ENCODE results near the gene CNTNAP2.

Gene CNTNAP2

DNA sequence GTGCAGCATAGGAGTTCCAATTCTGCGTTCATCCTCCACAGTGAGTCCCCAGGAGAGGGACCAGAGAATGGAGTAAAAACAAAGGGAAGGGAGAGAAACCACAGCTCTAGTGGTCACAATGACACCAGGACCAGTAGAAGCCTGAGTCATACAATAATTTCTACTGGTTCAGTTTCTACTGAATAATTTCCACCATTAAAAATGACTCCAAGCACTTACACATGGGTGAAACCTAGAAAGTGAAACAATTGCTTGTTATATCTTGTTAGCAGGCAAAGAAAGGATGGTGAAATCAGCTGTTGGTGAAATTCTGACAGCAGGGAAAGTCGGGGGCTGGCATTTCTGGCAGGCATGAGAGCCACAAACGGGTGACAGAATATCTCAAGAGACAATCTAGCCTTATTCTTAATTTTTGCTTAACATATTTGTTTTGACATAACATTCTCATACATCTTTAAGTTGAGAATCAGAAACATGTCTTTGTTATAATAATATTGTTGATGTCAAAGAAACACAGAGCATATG, 1408.2 kb downstream of the CNTNAP2 start:
- H3K4me1 ChIP-seq: no peaks in the 10 kb centered on the region
- H3K4me3 ChIP-seq: no peak overlapping the region
- no peaks in the 10 kb centered on the region for H3K27me3 ChIP-seq
- H3K9me3 ChIP-seq: no peaks in the 10 kb centered on the region
- H3K36me3 ChIP-seq: no peaks in the 10 kb centered on the region
- no peak overlapping the region for H3K9ac ChIP-seq
- H3K4me2 ChIP-seq: no peak overlapping the region
- no peaks in the 10 kb centered on the region for H4K20me1 ChIP-seq
- H3K27ac ChIP-seq: no peak overlapping the region
- no peak for TF ChIP-seq Cebpa-rat (IDR thresholded peaks at IDR 0.05)

DNA sequence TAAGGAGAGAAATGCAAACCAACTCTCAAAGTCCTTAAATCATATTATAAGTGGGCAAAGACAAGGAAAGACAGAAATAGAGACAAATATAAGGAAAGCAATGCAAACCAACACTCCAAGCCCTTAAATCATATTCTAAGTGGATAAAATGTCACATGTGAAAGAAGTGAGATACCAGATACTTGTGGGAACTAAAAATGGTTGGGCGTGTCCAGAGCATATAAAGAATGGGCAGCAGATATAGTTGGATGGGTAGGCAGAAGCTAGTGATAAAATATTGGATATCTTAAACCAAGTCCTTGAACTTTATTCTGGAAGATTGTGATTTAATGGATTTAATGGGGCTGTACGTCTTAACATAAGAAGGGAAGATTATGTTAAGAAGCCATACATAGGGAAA, 1408.7 kb downstream of the CNTNAP2 start:
- Histone ChIP-seq H3K4me2 (no peak overlapping the region), H3K27ac (no peak overlapping the region), H3K36me3 (no peaks in the 10 kb centered on the region), H3K9me3 (no peaks in the 10 kb centered on the region), H4K20me1 (no peaks in the 10 kb centered on the region), H3K9ac (no peak overlapping the region), H3K4me3 (no peak overlapping the region), H3K4me1 (no peaks in the 10 kb centered on the region), H3K27me3 (no peaks in the 10 kb centered on the region)
- TF ChIP-seq Cebpa-rat (IDR thresholded peaks at IDR 0.05): no peak

DNA sequence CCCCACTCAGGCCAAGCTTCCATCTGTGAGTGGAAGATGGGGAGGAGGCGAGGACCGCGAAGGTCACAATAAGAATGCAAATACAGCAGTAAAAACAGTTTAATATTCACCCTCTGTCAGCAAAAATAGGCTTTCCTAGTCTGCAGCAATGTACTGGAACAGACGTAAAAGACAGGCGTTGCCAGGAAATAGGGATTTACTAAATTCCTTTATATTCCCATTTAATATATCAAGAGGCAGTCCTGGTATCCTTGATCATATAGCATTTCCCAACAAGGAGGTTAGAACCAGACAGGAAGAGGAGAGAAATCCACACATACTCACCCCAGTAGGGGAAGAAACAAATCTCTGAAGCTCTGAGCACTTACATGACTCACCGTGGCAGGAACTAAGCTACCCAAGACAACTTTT, 1419.1 kb downstream of the CNTNAP2 start:
- no peaks in the 10 kb centered on the region for H3K27me3 ChIP-seq
- H4K20me1 ChIP-seq: no peaks in the 10 kb centered on the region
- H3K4me2 ChIP-seq: no peak overlapping the region
- TF ChIP-seq Cebpa-rat (IDR thresholded peaks at IDR 0.05): no peak
- no peak overlapping the region for H3K27ac ChIP-seq
- no peak overlapping the region for H3K4me3 ChIP-seq
- H3K4me1 ChIP-seq: no peaks in the 10 kb centered on the region
- no peaks in the 10 kb centered on the region for H3K36me3 ChIP-seq
- H3K9me3 ChIP-seq: no peaks in the 10 kb centered on the region
- no peak overlapping the region for H3K9ac ChIP-seq

DNA sequence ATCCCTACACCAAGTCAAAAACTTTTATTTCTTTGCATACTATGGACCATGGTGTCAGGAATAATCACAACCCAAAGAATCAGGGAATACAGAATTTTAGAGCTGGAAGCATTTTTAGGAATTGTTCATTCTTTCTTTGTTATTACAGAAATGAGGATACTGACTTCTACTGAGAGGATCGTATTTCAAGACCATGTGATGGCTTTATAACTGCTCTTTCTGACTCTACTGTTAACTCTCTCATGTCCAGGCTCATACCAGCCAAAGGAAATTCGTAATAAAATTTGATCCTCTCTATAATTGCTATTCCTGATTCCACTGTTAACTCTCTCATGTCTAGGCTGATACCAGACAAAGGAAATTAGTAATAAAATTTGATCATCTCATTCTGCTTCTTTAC, 1423.1 kb downstream of the CNTNAP2 start:
- TF ChIP-seq Cebpa-rat (IDR thresholded peaks at IDR 0.05): no peak
- H3K4me3 ChIP-seq: no peak overlapping the region
- H3K4me1 ChIP-seq: no peaks in the 10 kb centered on the region
- H3K27me3 ChIP-seq: no peaks in the 10 kb centered on the region
- no peak overlapping the region for H3K9ac ChIP-seq
- no peak overlapping the region for H3K27ac ChIP-seq
- H3K36me3 ChIP-seq: no peaks in the 10 kb centered on the region
- peaks cover 20% of the 10 kb centered on the region for H3K9me3 ChIP-seq
- no peak overlapping the region for H3K4me2 ChIP-seq
- H4K20me1 ChIP-seq: no peaks in the 10 kb centered on the region

DNA sequence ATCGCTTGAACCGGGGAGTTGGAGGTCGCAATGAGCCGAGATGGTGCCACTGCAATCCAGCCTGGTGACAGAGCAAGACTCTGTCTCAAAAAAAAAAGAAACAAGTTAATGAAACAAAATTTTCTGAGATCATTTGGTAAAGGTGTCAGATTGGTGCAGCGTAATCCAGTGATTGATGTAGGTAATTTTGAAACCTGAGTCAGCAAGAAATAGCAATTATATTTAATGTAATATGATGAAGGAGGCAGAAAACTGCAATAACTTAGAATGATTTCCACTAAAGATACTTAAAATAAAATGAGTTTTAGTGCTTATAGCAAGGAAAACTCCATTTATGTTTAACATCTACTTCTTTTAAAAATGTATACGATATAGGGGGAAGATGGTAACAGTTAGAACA, 1424.1 kb downstream of the CNTNAP2 start:
- Histone ChIP-seq H3K9ac (no peak overlapping the region), H4K20me1 (no peaks in the 10 kb centered on the region), H3K4me3 (no peak overlapping the region), H3K27me3 (no peaks in the 10 kb centered on the region), H3K9me3 (peaks cover 20% of the 10 kb centered on the region), H3K4me2 (no peak overlapping the region), H3K27ac (no peak overlapping the region), H3K36me3 (no peaks in the 10 kb centered on the region), H3K4me1 (no peaks in the 10 kb centered on the region)
- no peak for TF ChIP-seq Cebpa-rat (IDR thresholded peaks at IDR 0.05)

DNA sequence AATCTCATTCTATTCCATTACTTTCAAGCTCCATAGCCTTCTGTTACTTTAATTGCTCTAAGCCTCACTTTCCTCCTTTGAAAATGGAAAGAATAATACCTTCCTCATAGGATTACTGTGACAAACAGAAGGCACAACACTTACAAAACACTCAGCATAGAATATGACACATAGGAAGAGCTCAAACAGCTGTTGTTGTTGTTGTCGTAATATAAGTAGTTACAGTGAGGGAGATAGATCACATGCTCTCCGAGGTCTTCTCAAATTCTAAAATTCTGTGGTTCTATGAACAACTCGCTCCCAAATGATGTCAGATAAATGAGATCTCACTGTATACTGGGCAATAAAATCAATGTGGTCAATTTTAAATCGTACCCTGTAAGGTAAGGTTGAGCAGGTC, 1424.7 kb downstream of the CNTNAP2 start:
- Histone ChIP-seq H4K20me1 (no peaks in the 10 kb centered on the region), H3K36me3 (no peaks in the 10 kb centered on the region), H3K9ac (no peak overlapping the region), H3K4me2 (no peak overlapping the region), H3K27ac (no peak overlapping the region), H3K4me3 (no peak overlapping the region), H3K27me3 (no peaks in the 10 kb centered on the region), H3K4me1 (no peaks in the 10 kb centered on the region), H3K9me3 (peaks cover 20% of the 10 kb centered on the region)
- TF ChIP-seq Cebpa-rat (IDR thresholded peaks at IDR 0.05): no peak

DNA sequence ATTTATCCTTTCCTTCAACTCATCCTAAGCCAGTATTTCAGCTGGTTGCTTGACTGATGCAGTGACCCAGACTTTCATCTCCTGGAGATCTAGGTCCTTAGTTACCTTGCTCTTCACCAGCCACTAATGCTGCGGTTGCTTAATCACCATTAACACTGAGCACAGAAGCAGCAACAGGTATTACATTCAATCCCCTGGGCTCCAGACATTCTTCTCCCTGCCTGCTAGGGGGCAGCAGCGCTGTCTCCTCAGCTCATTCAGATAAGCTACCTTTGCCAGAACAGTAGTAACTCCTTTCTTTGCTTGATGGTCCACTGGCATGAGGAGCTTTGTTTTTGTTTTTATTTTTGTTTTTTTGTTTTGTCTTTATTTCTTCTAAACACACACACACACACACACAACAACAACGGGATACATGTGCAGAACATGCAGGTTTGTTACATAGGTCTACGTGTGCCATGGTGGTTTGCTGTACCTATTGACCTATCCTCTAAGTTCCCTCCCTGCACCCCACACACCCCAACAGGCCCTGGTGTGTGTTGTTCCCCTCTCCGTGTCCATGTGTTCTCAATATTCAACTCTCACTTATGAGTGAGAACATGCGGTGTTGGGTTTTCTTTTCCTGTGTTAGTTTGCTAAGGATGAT, 1430.8 kb downstream of the CNTNAP2 start:
- Histone ChIP-seq H3K4me3 (no peak overlapping the region), H3K4me2 (no peak overlapping the region), H4K20me1 (no peaks in the 10 kb centered on the region), H3K9me3 (peaks cover 15% of the 10 kb centered on the region), H3K4me1 (no peaks in the 10 kb centered on the region), H3K27me3 (no peaks in the 10 kb centered on the region), H3K36me3 (no peaks in the 10 kb centered on the region), H3K27ac (no peak overlapping the region), H3K9ac (no peak overlapping the region)
- no peak for TF ChIP-seq Cebpa-rat (IDR thresholded peaks at IDR 0.05)

DNA sequence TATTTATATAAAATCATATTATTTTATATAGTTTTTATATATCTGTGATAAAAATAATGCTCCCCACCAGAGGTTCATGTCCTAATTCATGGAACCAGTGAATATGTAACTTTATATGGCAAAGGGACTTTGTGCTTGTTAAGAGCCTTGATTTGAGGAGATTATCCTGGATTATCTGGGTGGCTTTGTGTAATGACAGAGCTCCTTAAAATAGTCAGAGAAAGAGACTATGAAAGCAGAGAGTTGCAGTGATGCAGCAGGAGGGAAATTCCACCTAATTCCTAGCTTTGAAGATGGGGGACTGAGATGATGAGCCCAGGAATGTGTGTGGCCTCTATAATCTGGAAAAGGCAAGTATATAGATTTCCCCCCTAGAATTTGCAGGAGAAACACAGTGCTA, 1439.7 kb downstream of the CNTNAP2 start:
- Histone ChIP-seq H3K27ac (no peak overlapping the region), H3K4me1 (no peaks in the 10 kb centered on the region), H3K9ac (no peak overlapping the region), H3K4me3 (no peak overlapping the region), H3K27me3 (no peaks in the 10 kb centered on the region), H3K9me3 (no peaks in the 10 kb centered on the region), H3K36me3 (no peaks in the 10 kb centered on the region), H4K20me1 (no peaks in the 10 kb centered on the region), H3K4me2 (no peak overlapping the region)
- no peak for TF ChIP-seq Cebpa-rat (IDR thresholded peaks at IDR 0.05)

DNA sequence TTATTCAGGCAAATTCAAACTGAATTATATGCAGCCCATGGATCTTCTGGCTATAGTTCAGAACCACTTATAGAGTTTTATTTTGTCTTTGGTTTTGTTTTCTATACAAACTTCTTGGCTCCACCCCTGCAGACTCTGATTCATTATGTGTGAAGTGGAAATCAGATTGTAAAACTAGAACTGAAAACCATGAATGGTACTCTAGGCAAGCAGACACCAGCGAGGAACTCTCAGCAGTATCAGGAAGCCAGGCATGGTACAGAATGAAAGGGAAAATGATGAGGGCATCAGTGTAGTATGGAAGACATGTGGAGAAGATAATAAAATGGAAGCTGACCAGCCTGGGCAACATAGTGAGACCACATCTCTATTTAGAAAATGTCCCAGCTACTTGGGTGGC, 1447.1 kb downstream of the CNTNAP2 start:
- Histone ChIP-seq H3K36me3 (no peaks in the 10 kb centered on the region), H3K27me3 (no peaks in the 10 kb centered on the region), H3K27ac (no peak overlapping the region), H3K4me1 (no peaks in the 10 kb centered on the region), H3K9me3 (no peaks in the 10 kb centered on the region), H3K9ac (no peak overlapping the region), H3K4me3 (no peak overlapping the region), H3K4me2 (no peak overlapping the region), H4K20me1 (no peaks in the 10 kb centered on the region)
- no peak for TF ChIP-seq Cebpa-rat (IDR thresholded peaks at IDR 0.05)

DNA sequence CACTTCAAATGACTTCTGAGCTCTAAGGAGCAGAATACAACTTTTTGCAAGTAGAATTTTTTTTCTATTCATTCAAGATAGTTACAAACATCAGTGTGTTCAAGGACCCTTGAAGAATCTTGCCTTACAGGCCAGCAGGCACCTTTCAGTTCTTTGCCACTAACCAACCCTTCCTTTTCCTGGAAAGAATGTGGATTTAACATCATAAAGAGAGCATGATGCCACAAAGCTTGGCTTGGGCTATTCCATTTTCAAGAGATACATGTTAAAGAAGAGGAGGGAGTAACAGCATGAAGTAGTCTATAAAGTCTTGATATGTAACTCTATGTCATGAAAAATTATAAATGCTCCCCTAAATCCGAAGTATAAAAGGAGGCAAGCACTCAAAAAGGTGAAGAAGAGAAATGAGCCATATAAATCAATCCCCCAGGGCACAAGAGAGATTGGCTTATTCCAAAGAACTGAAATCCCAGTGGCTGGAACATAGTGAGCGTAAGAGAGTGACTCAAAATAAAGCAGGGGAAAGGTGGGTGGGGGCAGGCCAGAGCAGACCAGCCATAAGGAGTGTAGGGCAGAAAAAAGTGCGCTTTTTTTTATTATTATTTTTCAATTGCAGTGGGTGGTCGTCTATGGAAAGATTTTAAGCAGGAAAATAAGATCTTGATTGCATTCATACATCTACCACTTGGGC, 1448.3 kb downstream of the CNTNAP2 start:
- TF ChIP-seq Cebpa-rat (IDR thresholded peaks at IDR 0.05): no peak
- Histone ChIP-seq H3K9me3 (no peaks in the 10 kb centered on the region), H3K36me3 (no peaks in the 10 kb centered on the region), H3K4me2 (no peak overlapping the region), H3K9ac (no peak overlapping the region), H4K20me1 (no peaks in the 10 kb centered on the region), H3K27ac (no peak overlapping the region), H3K27me3 (no peaks in the 10 kb centered on the region), H3K4me1 (no peaks in the 10 kb centered on the region), H3K4me3 (no peak overlapping the region)
